Neural cell (in vitro differentiated cells): ENCODE results near the gene KCNH2. TPM values are rescaled to one million over a fixed set of nuclear protein-coding genes. Genes with fewer than 3 reads are reported as not detected.

Source experiments
- H2AFZ ChIP-seq: fragments of 200-600, 300-800 bp; sonication (generic), shearing (Covaris generic); 2 replicates; pipeline ENCODE4 v1.6.0; 2014; ENCODE audit warnings: low read depth, mild to moderate bottlenecking, antibody characterized with exemption, low read length, moderate library complexity
- H3F3A ChIP-seq: fragments of 200-600 bp; shearing (Covaris generic); 2 replicates; pipeline ENCODE4 v1.6.1; 2016; ENCODE audit warnings: mild to moderate bottlenecking, moderate library complexity, mixed read lengths, antibody characterized with exemption, low read length; ENCODE audit not compliant: insufficient read depth, poor library complexity, severe bottlenecking
- H3K27ac ChIP-seq: fragments of 200-600, 300-800 bp; sonication (generic), shearing (Covaris generic); 2 replicates; pipeline ENCODE4 v1.5.1; 2014; ENCODE audit warnings: mild to moderate bottlenecking, low read length, moderate library complexity
- H3K27me3 ChIP-seq: fragments of 300-800, 200-600 bp; sonication (generic), shearing (Covaris generic); 2 replicates; pipeline ENCODE4 v1.6.0; 2014; ENCODE audit warnings: mild to moderate bottlenecking, low read depth, low read length, moderate library complexity; ENCODE audit not compliant: insufficient read depth
- H3K36me3 ChIP-seq: fragments of 300-800, 200-600 bp; sonication (generic), shearing (Covaris generic); 2 replicates; pipeline ENCODE4 v1.5.1; 2014; ENCODE audit warnings: mild to moderate bottlenecking, antibody characterized with exemption, low read length, moderate library complexity; ENCODE audit not compliant: insufficient read depth
- H3K4me2 ChIP-seq: fragments of 300-800, 200-600 bp; sonication (generic), shearing (Covaris generic); 2 replicates; pipeline ENCODE4 v1.6.0; 2014; ENCODE audit warnings: mild to moderate bottlenecking, low read length
- H3K4me3 ChIP-seq: fragments of 300-800, 200-600 bp; sonication (generic), shearing (Covaris generic); 2 replicates; pipeline ENCODE4 v1.5.1; 2014; ENCODE audit warnings: mild to moderate bottlenecking, low read length, moderate library complexity
- H3K79me2 ChIP-seq: fragments of 200-600 bp; shearing (Covaris generic); replicated peaks from 2 replicates; pipeline ENCODE4 v1.6.0; 2014; ENCODE audit warnings: mild to moderate bottlenecking, low read length, moderate library complexity; ENCODE audit not compliant: insufficient read depth
- H3K9ac ChIP-seq: fragments of 300-800, 200-600 bp; sonication (generic), shearing (Covaris generic); 2 replicates; pipeline ENCODE4 v1.6.1; 2016; ENCODE audit warnings: mild to moderate bottlenecking, low read length, mixed read lengths
- H3K9me2 ChIP-seq: fragments of 200-600 bp; shearing (Covaris generic); 2 replicates; pipeline ENCODE4 v1.6.1; 2016; ENCODE audit warnings: mild to moderate bottlenecking, low read length, mixed read lengths; ENCODE audit not compliant: insufficient read depth
- H3K9me3 ChIP-seq: fragments of 200-600, 300-800 bp; sonication (generic), shearing (Covaris generic); 2 replicates; pipeline ENCODE4 v1.6.1; 2016; ENCODE audit warnings: mild to moderate bottlenecking, mixed run types, low read length, moderate library complexity, mixed read lengths
- H4K20me1 ChIP-seq: fragments of 200-600 bp; shearing (Covaris generic); 2 replicates; pipeline ENCODE4 v1.6.1; 2016; ENCODE audit warnings: mild to moderate bottlenecking, mixed run types; ENCODE audit not compliant: insufficient read depth
- EP300 ChIP-seq: fragments of 450-650 bp; conservative IDR thresholded peaks from 2 replicates; pipeline ENCODE4 v1.6.1; 2014; ENCODE audit warnings: antibody characterized with exemption, mild to moderate bottlenecking, moderate library complexity; ENCODE audit not compliant: poor library complexity, severe bottlenecking
- EZH2 ChIP-seq: fragments of 200-600, 300-800 bp; shearing (Covaris generic), sonication (generic); IDR thresholded peaks from 2 replicates; pipeline ENCODE4 v1.6.1; 2014; ENCODE audit warnings: antibody characterized with exemption, low read length, borderline replicate concordance, mild to moderate bottlenecking; ENCODE audit not compliant: insufficient read depth, poor library complexity, severe bottlenecking
- MXI1 ChIP-seq: fragments of 450-650 bp; conservative IDR thresholded peaks from 2 replicates; pipeline ENCODE4 v1.6.1; 2014; ENCODE audit warnings: antibody characterized with exemption, mild to moderate bottlenecking; ENCODE audit not compliant: poor library complexity, severe bottlenecking
- POLR2AphosphoS5 ChIP-seq: IDR thresholded peaks from 2 replicates; pipeline ENCODE4 v1.6.1; 2012
- RAD21 ChIP-seq: fragments of 450-650 bp; conservative IDR thresholded peaks from 2 replicates; pipeline ENCODE4 v1.6.1; 2014; ENCODE audit warnings: antibody characterized with exemption, mild to moderate bottlenecking, moderate library complexity
- REST ChIP-seq: IDR thresholded peaks from 2 replicates; pipeline ENCODE4 v1.6.1; 2012; ENCODE audit warnings: borderline replicate concordance
- SMC3 ChIP-seq: fragments of 450-650 bp; conservative IDR thresholded peaks from 2 replicates; pipeline ENCODE4 v1.6.1; 2014; ENCODE audit warnings: antibody characterized with exemption, mild to moderate bottlenecking, moderate library complexity; ENCODE audit not compliant: poor library complexity
- TAF1 ChIP-seq: IDR thresholded peaks from 2 replicates; pipeline ENCODE4 v1.6.1; 2012; ENCODE audit warnings: low read depth
- polyA plus RNA-seq: library from polyadenylated mRNA; depleted of rRNA; stranded (reverse); fragments of >200 nt; gene quantifications from 2 replicates; pipeline ENCODE4 v1.2.3, GENCODE V29; 2014
- TF ChIP-seq, protein P1 (sequence below): fragments of 450-650 bp; IDR thresholded peaks from 2 replicates; pipeline ENCODE4 v1.5.1; 2014; ENCODE audit warnings: antibody characterized with exemption, mild to moderate bottlenecking, moderate library complexity; ENCODE audit not compliant: poor library complexity, severe bottlenecking

The KCNH2 gene
- polyA plus RNA-seq, 1 donor from 2014 or later = 24.4 TPM

GRCh38 chr7:150908173-150908572 is 69.9 kb downstream of the KCNH2 start:
- Histone ChIP-seq H3K4me3 (no peak overlapping the region), H3K79me2 (no peaks in the 10 kb centered on the region), H2AFZ (no peak overlapping the region), H3K36me3 (no peaks in the 10 kb centered on the region), H3K4me2 (no peak overlapping the region), H4K20me1 (no peaks in the 10 kb centered on the region), H3K27me3 (no peaks in the 10 kb centered on the region), H3F3A (no peaks in the 10 kb centered on the region), H3K9me3 (no peaks in the 10 kb centered on the region), H3K9me2 (no peaks in the 10 kb centered on the region), H3K27ac (no peak overlapping the region), H3K9ac (no peak overlapping the region)
- TF ChIP-seq RAD21 = no peak
- no peak for TF ChIP-seq EZH2
- no peak for TF ChIP-seq TAF1

GRCh38 chr7:150904011-150904909 is 73.9 kb downstream of the KCNH2 start:
- no peak for TF ChIP-seq EP300
- no peak for TF ChIP-seq SMC3
- TF ChIP-seq POLR2AphosphoS5 = no peak
- TF ChIP-seq RAD21 = no peak
- TF ChIP-seq TAF1 = no peak
- TF ChIP-seq, protein P1, sequence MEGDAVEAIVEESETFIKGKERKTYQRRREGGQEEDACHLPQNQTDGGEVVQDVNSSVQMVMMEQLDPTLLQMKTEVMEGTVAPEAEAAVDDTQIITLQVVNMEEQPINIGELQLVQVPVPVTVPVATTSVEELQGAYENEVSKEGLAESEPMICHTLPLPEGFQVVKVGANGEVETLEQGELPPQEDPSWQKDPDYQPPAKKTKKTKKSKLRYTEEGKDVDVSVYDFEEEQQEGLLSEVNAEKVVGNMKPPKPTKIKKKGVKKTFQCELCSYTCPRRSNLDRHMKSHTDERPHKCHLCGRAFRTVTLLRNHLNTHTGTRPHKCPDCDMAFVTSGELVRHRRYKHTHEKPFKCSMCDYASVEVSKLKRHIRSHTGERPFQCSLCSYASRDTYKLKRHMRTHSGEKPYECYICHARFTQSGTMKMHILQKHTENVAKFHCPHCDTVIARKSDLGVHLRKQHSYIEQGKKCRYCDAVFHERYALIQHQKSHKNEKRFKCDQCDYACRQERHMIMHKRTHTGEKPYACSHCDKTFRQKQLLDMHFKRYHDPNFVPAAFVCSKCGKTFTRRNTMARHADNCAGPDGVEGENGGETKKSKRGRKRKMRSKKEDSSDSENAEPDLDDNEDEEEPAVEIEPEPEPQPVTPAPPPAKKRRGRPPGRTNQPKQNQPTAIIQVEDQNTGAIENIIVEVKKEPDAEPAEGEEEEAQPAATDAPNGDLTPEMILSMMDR = no peak
- no peak for TF ChIP-seq REST
- no peak for TF ChIP-seq MXI1
- TF ChIP-seq EZH2 = no peak
- no peak overlapping the region for H3K4me3 ChIP-seq
- no peaks in the 10 kb centered on the region for H3K9me3 ChIP-seq
- H3K4me2 ChIP-seq = no peak overlapping the region
- no peak overlapping the region for H3K27ac ChIP-seq
- H3K79me2 ChIP-seq = no peaks in the 10 kb centered on the region
- no peaks in the 10 kb centered on the region for H4K20me1 ChIP-seq
- no peak overlapping the region for H3K9ac ChIP-seq
- H3K36me3 ChIP-seq = no peaks in the 10 kb centered on the region
- H2AFZ ChIP-seq = no peak overlapping the region
- H3F3A ChIP-seq = no peaks in the 10 kb centered on the region
- H3K27me3 ChIP-seq = no peaks in the 10 kb centered on the region
- H3K9me2 ChIP-seq = no peaks in the 10 kb centered on the region
